Liver (tissue), 9 donors: ENCODE data around the gene IQUB. TPM values are rescaled to one million over a fixed set of nuclear protein-coding genes. Genes with fewer than 3 reads are reported as not detected.

Source experiments
- DNase-seq: peaks from one replicate; pipeline ENCODE4 v3.0.0-alpha.2; 2017; ENCODE audit warnings: low spot score
- H3K27ac ChIP-seq, 2 donors: one replicate each; pipeline ENCODE4 v1.7.0; 2013; ENCODE audit warnings: inconsistent platforms in 2 of 2, low read length in 2 of 2, control low read depth in 1 of 2, low read depth in 1 of 2, mild to moderate bottlenecking in 1 of 2
- H3K27me3 ChIP-seq, 4 donors: one replicate each; pipeline versions ENCODE4 v1.6.1 to v1.7.0; 2013; ENCODE audit warnings: low read length in 3 of 4, inconsistent platforms in 1 of 4, mild to moderate bottlenecking in 1 of 4, moderate library complexity in 1 of 4; ENCODE audit not compliant: control insufficient read depth in 4 of 4, insufficient read depth in 4 of 4
- H3K36me3 ChIP-seq, 4 donors: one replicate each; pipeline versions ENCODE4 v1.6.1 to v1.7.0; 2013; ENCODE audit warnings: low read length in 3 of 4, mild to moderate bottlenecking in 3 of 4, low read depth in 1 of 4, moderate library complexity in 1 of 4; ENCODE audit not compliant: control insufficient read depth in 4 of 4, insufficient read depth in 3 of 4
- H3K4me1 ChIP-seq, 4 donors: one replicate each; pipeline versions ENCODE4 v1.6.1 to v1.7.0; 2013; ENCODE audit warnings: low read length in 3 of 4, mild to moderate bottlenecking in 3 of 4, moderate library complexity in 1 of 4; ENCODE audit not compliant: control insufficient read depth in 4 of 4, insufficient read depth in 4 of 4
- H3K4me3 ChIP-seq, 3 donors: one replicate each; pipeline versions ENCODE4 v1.6.1 to v1.7.0; 2013; ENCODE audit warnings: low read length in 3 of 3, control low read depth in 1 of 3, low read depth in 1 of 3, mild to moderate bottlenecking in 1 of 3
- H3K9ac ChIP-seq, 2 donors: one replicate each; pipeline ENCODE4 v1.7.0; 2013; ENCODE audit warnings: low read length in 2 of 2, mild to moderate bottlenecking in 2 of 2, moderate library complexity in 2 of 2, control low read depth in 1 of 2, low read depth in 1 of 2
- H3K9me3 ChIP-seq, 4 donors: one replicate each; pipeline versions ENCODE4 v1.6.1 to v1.7.0; 2013; ENCODE audit warnings: low read length in 3 of 4; ENCODE audit not compliant: control insufficient read depth in 4 of 4
- EGR1 ChIP-seq, 2 donors: IDR thresholded peaks; 2 replicates each; pipeline ENCODE4 v1.6.1; 2016 to 2018; ENCODE audit warnings: antibody characterized with exemption in 2 of 2, low read depth in 2 of 2
- FOXA1 ChIP-seq: IDR thresholded peaks from 2 replicates; pipeline ENCODE4 v1.6.1; 2016; ENCODE audit warnings: antibody characterized with exemption
- FOXA2 ChIP-seq: IDR thresholded peaks from 2 replicates; pipeline ENCODE4 v1.6.1; 2016; ENCODE audit warnings: antibody characterized with exemption
- GABPA ChIP-seq, 2 donors: IDR thresholded peaks in 1 of 2; conservative IDR thresholded peaks in 1 of 2; 2 replicates each; pipeline ENCODE4 v1.6.1; 2016; ENCODE audit warnings: antibody characterized with exemption in 2 of 2, mild to moderate bottlenecking in 1 of 2, moderate library complexity in 1 of 2
- HNF4A ChIP-seq, 2 donors: conservative IDR thresholded peaks; 2 replicates each; pipeline ENCODE4 v1.6.1; 2016; ENCODE audit warnings: antibody characterized with exemption in 2 of 2, mild to moderate bottlenecking in 2 of 2
- HNF4G ChIP-seq: IDR thresholded peaks from 2 replicates; pipeline ENCODE4 v1.6.1; 2016; ENCODE audit warnings: antibody characterized with exemption
- JUND ChIP-seq, 2 donors: IDR thresholded peaks; 2 replicates each; pipeline ENCODE4 v1.6.1; 2016; ENCODE audit warnings: antibody characterized with exemption in 2 of 2
- NR2F2 ChIP-seq: IDR thresholded peaks from 2 replicates; pipeline ENCODE4 v1.6.1; 2016; ENCODE audit warnings: antibody characterized with exemption
- RAD21 ChIP-seq, 2 donors: IDR thresholded peaks; 2 replicates each; pipeline ENCODE4 v1.6.1; 2016; ENCODE audit warnings: antibody characterized with exemption in 2 of 2, mild to moderate bottlenecking in 2 of 2
- RXRA ChIP-seq, 2 donors: IDR thresholded peaks; 2 replicates each; pipeline ENCODE4 v1.6.1; 2017 to 2018; ENCODE audit warnings: antibody characterized with exemption in 2 of 2, mild to moderate bottlenecking in 1 of 2
- SP1 ChIP-seq: IDR thresholded peaks from 2 replicates; pipeline ENCODE4 v1.6.1; 2018; ENCODE audit warnings: antibody characterized with exemption, mild to moderate bottlenecking
- TAF1 ChIP-seq: conservative IDR thresholded peaks from 2 replicates; pipeline ENCODE4 v1.6.1; 2016; ENCODE audit warnings: antibody characterized with exemption, mild to moderate bottlenecking
- YY1 ChIP-seq: IDR thresholded peaks from 2 replicates; pipeline ENCODE4 v1.6.1; 2016; ENCODE audit warnings: antibody characterized with exemption, mild to moderate bottlenecking
- WGBS: extraction: QIAGEN DNeasy Blood & Tissue Kit; methylation state at CpG from one replicate; pipeline ENCODE4 v1.1.7; 2013; 5-methylcytosine and 5-hydroxymethylcytosine counted together
- polyA plus RNA-seq, 2 donors: library from polyadenylated mRNA; stranded (reverse) in 1 of 2; unstranded in 1 of 2; fragments of 200-250 nt in 1 of 2; fragments of >200 nt in 1 of 2; fragmentation: Nextera tagmentation in 1 of 2; extraction: Ambion mirVana in 1 of 2; gene quantifications; one replicate each; pipeline versions ENCODE4 v1.2.1 to v1.2.3, GENCODE V29; 2013 to 2015
- total RNA-seq, 2 donors: library from RNA; depleted of rRNA; stranded (reverse); fragments of >200 nt; gene quantifications; one replicate each; pipeline ENCODE4 v1.2.3, GENCODE V29; 2014
- TF ChIP-seq, protein P1 (sequence below): fragments of 150-350 bp; IDR thresholded peaks from 2 replicates; pipeline ENCODE4 v1.5.1; 2017; ENCODE audit warnings: improper control_type of control experiment, low read depth, low read length; ENCODE audit not compliant: missing input control
- TF ChIP-seq, protein P2 (sequence below): IDR thresholded peaks from 2 replicates; pipeline ENCODE4 v1.6.1; 2016; ENCODE audit warnings: antibody characterized with exemption, mild to moderate bottlenecking
- TF ChIP-seq, protein P3 (sequence below): IDR thresholded peaks from 2 replicates; pipeline ENCODE4 v1.6.1; 2016; ENCODE audit warnings: antibody characterized with exemption
- TF ChIP-seq, protein P4 (sequence below): IDR thresholded peaks from 2 replicates; pipeline ENCODE4 v1.6.1; 2016; ENCODE audit warnings: antibody characterized with exemption
- TF ChIP-seq, protein P5 (sequence below): IDR thresholded peaks from 2 replicates; pipeline ENCODE4 v1.6.1; 2016; ENCODE audit warnings: antibody characterized with exemption
- donor health status: healthy.
- donor health status: healthy.
- donor health status: healthy.
- donor health status: healthy.
- donor health status: healthy.

Gene IQUB
- total and polyA plus RNA-seq, 4 donors: 0.03 to 0.25 (median 0.09) TPM

DNA sequence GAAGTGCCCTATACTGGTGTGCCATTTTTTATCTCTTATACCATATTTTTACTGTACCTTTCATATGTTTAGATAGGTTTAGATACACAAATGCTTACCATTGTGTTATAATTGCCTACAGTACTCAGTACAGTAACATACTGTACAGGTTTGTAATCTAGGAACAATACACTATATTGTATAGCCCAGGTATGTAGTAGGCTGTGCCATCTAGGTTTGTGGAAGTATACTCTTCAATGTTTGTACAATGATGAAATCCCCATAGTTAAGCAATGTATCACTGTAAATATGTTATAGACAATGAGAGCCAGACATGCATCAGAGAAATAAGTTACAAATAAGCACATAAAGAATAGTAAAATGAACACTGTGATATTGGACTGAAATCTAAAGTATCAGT is 109.1 kb downstream of the IQUB start (continued):
- TF ChIP-seq, protein P1, sequence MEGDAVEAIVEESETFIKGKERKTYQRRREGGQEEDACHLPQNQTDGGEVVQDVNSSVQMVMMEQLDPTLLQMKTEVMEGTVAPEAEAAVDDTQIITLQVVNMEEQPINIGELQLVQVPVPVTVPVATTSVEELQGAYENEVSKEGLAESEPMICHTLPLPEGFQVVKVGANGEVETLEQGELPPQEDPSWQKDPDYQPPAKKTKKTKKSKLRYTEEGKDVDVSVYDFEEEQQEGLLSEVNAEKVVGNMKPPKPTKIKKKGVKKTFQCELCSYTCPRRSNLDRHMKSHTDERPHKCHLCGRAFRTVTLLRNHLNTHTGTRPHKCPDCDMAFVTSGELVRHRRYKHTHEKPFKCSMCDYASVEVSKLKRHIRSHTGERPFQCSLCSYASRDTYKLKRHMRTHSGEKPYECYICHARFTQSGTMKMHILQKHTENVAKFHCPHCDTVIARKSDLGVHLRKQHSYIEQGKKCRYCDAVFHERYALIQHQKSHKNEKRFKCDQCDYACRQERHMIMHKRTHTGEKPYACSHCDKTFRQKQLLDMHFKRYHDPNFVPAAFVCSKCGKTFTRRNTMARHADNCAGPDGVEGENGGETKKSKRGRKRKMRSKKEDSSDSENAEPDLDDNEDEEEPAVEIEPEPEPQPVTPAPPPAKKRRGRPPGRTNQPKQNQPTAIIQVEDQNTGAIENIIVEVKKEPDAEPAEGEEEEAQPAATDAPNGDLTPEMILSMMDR: no peak

DNA sequence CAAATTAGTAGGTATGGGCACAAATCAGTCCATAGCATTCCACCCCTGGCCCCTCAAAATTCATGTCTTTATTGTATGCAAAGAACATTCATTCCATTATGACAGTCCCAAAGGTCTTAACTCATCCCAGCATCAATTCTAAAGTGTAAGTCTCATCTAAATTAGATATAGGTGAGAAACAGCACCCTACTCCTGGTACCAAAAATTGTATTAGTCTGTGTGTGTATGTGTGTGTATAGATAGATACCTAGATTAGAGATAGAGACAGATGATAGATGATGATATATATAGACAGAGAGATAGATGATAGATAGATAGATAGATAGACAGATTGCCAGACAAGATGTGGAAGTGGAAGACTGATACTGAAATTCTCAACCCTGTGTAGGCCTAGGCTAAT is 109.9 kb downstream of the IQUB start:
- H3K9me3 ChIP-seq: peaks cover 0 to 3% (median 2%) of the 10 kb centered on the region in 4 donors
- no peak overlapping the region for H3K27ac ChIP-seq
- no peak for DNase-seq
- H3K27me3 ChIP-seq: no peaks in the 10 kb centered on the region
- no peak for TF ChIP-seq YY1
- no peak for TF ChIP-seq GABPA (IDR thresholded peaks at IDR 0.05 in 1 of 2, conservative IDR thresholded peaks at IDR 0.05 in 1 of 2)
- no peak for TF ChIP-seq FOXA1
- TF ChIP-seq, protein P2, sequence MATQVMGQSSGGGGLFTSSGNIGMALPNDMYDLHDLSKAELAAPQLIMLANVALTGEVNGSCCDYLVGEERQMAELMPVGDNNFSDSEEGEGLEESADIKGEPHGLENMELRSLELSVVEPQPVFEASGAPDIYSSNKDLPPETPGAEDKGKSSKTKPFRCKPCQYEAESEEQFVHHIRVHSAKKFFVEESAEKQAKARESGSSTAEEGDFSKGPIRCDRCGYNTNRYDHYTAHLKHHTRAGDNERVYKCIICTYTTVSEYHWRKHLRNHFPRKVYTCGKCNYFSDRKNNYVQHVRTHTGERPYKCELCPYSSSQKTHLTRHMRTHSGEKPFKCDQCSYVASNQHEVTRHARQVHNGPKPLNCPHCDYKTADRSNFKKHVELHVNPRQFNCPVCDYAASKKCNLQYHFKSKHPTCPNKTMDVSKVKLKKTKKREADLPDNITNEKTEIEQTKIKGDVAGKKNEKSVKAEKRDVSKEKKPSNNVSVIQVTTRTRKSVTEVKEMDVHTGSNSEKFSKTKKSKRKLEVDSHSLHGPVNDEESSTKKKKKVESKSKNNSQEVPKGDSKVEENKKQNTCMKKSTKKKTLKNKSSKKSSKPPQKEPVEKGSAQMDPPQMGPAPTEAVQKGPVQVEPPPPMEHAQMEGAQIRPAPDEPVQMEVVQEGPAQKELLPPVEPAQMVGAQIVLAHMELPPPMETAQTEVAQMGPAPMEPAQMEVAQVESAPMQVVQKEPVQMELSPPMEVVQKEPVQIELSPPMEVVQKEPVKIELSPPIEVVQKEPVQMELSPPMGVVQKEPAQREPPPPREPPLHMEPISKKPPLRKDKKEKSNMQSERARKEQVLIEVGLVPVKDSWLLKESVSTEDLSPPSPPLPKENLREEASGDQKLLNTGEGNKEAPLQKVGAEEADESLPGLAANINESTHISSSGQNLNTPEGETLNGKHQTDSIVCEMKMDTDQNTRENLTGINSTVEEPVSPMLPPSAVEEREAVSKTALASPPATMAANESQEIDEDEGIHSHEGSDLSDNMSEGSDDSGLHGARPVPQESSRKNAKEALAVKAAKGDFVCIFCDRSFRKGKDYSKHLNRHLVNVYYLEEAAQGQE: no peak
- TF ChIP-seq RXRA (IDR thresholded peaks at IDR 0.05): no peak
- TF ChIP-seq, protein P3, sequence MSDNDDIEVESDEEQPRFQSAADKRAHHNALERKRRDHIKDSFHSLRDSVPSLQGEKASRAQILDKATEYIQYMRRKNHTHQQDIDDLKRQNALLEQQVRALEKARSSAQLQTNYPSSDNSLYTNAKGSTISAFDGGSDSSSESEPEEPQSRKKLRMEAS: no peak
- TF ChIP-seq NR2F2: no peak
- TF ChIP-seq RAD21 (IDR thresholded peaks at IDR 0.05): no peak
- TF ChIP-seq EGR1 (IDR thresholded peaks at IDR 0.05; ENCODE audit: low read depth in 2 of 2): no peak
- TF ChIP-seq HNF4G: no peak
- TF ChIP-seq JUND (IDR thresholded peaks at IDR 0.05): no peak
- no peak overlapping the region for H3K4me3 ChIP-seq
- H3K9ac ChIP-seq: no peak overlapping the region
- no peaks in the 10 kb centered on the region for H3K4me1 ChIP-seq
- no peaks in the 10 kb centered on the region for H3K36me3 ChIP-seq

DNA sequence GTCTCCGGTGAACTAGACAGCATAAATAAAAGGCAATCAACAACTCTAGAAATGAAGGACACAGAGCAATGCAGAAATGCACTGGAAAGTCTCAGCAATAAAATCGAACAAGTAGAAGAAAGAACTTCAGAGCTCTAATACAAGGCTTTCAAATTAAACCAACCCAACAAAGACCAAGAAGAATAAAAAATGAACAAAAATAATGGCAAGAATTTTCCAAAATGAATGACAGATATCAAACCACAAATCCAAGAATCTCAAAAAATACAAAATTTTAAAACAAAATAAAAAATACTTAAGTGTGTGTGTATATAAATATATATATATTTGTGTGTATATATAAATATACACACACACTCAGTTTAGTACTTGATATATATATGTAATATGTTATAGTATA is 110.8 kb downstream of the IQUB start:
- WGBS: 74% methylated on average over 2 of the region's 2 CpGs
- Histone ChIP-seq H3K27me3 (no peaks in the 10 kb centered on the region), H3K36me3 (no peaks in the 10 kb centered on the region), H3K9ac (no peak overlapping the region), H3K4me3 (no peak overlapping the region), H3K27ac (no peak overlapping the region), H3K4me1 (no peaks in the 10 kb centered on the region), H3K9me3 (peaks cover 0 to 5% (median 2%) of the 10 kb centered on the region in 4 donors)
- DNase-seq: no peak
- TF ChIP-seq GABPA (IDR thresholded peaks at IDR 0.05 in 1 of 2, conservative IDR thresholded peaks at IDR 0.05 in 1 of 2) (no peak), EGR1 (IDR thresholded peaks at IDR 0.05; ENCODE audit: low read depth in 2 of 2) (no peak), HNF4A (conservative IDR thresholded peaks at IDR 0.05) (no peak), FOXA2 (no peak), HNF4G (no peak), SP1 (no peak), TAF1 (no peak), FOXA1 (no peak), YY1 (no peak), RXRA (IDR thresholded peaks at IDR 0.05) (no peak), JUND (IDR thresholded peaks at IDR 0.05) (no peak), RAD21 (IDR thresholded peaks at IDR 0.05) (no peak), NR2F2 (no peak)
- TF ChIP-seq, protein P3: no peak
- TF ChIP-seq, protein P2: no peak
- TF ChIP-seq, protein P4, sequence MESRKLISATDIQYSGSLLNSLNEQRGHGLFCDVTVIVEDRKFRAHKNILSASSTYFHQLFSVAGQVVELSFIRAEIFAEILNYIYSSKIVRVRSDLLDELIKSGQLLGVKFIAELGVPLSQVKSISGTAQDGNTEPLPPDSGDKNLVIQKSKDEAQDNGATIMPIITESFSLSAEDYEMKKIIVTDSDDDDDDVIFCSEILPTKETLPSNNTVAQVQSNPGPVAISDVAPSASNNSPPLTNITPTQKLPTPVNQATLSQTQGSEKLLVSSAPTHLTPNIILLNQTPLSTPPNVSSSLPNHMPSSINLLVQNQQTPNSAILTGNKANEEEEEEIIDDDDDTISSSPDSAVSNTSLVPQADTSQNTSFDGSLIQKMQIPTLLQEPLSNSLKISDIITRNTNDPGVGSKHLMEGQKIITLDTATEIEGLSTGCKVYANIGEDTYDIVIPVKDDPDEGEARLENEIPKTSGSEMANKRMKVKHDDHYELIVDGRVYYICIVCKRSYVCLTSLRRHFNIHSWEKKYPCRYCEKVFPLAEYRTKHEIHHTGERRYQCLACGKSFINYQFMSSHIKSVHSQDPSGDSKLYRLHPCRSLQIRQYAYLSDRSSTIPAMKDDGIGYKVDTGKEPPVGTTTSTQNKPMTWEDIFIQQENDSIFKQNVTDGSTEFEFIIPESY: no peak
- TF ChIP-seq, protein P5, sequence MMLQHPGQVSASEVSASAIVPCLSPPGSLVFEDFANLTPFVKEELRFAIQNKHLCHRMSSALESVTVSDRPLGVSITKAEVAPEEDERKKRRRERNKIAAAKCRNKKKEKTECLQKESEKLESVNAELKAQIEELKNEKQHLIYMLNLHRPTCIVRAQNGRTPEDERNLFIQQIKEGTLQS: no peak
